ENCODE measurements around the gene PAX9.

PAX9 gene

DNA sequence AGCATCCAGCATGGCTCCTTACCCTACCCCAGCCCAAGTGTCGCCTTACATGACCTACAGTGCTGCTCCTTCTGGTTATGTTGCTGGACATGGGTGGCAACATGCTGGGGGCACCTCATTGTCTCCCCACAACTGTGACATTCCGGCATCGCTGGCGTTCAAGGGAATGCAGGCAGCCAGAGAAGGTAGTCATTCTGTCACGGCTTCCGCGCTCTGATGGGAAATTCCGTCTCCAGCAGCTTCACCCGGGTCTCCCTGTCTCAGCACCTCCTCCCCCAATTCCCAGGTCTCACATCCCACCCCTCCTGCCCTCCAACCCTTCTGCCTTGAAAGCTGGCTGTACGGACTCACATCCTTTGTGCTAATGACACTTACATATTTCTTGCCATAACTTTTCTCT lies 14.6 kb downstream of the PAX9 start:
- TF ChIP-seq CEBPB (IDR thresholded peaks at IDR 0.05) (no peak), TEAD4 (IDR thresholded peaks at IDR 0.05) (no peak), EP300 (IDR thresholded peaks at IDR 0.05; ENCODE audit: borderline replicate concordance) (no peak), TAF1 (IDR thresholded peaks at IDR 0.05; ENCODE audit: low read depth) (no peak), EGR1 (IDR thresholded peaks at IDR 0.05) (no peak), NFIC (IDR thresholded peaks at IDR 0.05) (no peak), RAD21 (IDR thresholded peaks at IDR 0.05; ENCODE audit: low read depth) (no peak), YY1 (IDR thresholded peaks at IDR 0.05; ENCODE audit: low read depth) (no peak), MAX (IDR thresholded peaks at IDR 0.05) (no peak), USF1 (IDR thresholded peaks at IDR 0.05) (no peak)

DNA sequence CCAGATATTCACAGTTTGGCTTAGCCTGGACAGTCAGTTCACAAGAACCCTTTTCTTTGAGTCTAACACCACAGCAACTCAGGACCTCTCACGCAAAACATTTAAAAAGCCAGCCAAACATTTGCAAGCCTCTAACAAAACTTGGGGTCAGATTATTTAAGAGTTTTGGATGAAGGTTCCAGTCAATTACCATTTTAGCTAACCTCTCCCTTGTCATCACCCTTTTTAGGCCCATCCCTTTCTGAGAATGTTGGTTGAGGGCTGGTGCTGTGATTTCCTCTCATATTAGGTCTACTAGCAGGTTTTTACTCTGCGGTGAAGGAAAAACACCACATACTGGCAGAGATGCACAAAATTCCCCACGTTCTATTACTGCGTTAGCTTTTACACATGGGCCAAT lies 20.7 kb downstream of the PAX9 start:
- TF ChIP-seq MAX (IDR thresholded peaks at IDR 0.05): no peak
- no peak for TF ChIP-seq RAD21 (IDR thresholded peaks at IDR 0.05; ENCODE audit: low read depth)
- no peak for TF ChIP-seq NFIC (IDR thresholded peaks at IDR 0.05)
- TF ChIP-seq FOXM1 (IDR thresholded peaks at IDR 0.05; ENCODE audit: borderline replicate concordance, low read depth): no peak
- TF ChIP-seq CEBPB (IDR thresholded peaks at IDR 0.05): no peak
- no peak for TF ChIP-seq EP300 (IDR thresholded peaks at IDR 0.05; ENCODE audit: borderline replicate concordance)
- TF ChIP-seq EGR1 (IDR thresholded peaks at IDR 0.05): no peak
- TF ChIP-seq ZBTB7A (IDR thresholded peaks at IDR 0.05; ENCODE audit: low read depth): no peak
- TF ChIP-seq TCF12 (IDR thresholded peaks at IDR 0.05; ENCODE audit: low read depth): no peak
- no peak for TF ChIP-seq TEAD4 (IDR thresholded peaks at IDR 0.05)
- no peak for TF ChIP-seq TAF1 (IDR thresholded peaks at IDR 0.05; ENCODE audit: low read depth)
- TF ChIP-seq YY1 (IDR thresholded peaks at IDR 0.05; ENCODE audit: low read depth): no peak

DNA sequence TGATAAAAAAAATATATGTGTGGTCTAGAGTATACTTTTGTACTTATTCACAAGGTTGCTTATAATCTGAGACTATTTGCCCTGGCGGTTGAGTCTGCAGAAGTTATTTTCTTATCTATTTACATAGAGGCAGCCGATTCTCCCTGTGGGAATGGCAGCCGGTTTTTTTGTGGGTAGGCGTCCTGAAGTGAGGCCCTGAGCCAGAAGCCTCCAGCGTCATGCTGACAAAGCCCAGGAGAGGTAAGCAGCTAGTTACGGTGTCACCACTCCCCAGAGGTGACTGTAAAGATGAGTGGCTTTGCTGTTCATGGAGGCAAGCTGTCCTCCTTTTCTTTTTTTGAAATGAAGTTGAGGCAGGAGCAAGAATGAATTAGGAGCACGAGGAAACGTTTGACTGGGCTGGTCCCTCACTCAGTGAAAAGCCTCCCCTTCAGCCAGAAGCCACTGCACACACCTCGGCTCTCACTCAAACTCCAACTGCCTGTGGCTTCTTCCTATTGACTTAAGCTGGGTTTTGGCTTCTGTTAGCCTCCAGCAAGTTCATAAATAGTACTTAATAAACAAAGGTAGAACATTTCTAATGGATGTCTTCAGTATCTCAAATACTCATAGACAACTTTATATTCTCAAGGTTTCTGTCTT lies 21.5 kb downstream of the PAX9 start:
- TF ChIP-seq TCF12 (IDR thresholded peaks at IDR 0.05; ENCODE audit: low read depth): no peak
- TF ChIP-seq TEAD4 (IDR thresholded peaks at IDR 0.05): no peak

DNA sequence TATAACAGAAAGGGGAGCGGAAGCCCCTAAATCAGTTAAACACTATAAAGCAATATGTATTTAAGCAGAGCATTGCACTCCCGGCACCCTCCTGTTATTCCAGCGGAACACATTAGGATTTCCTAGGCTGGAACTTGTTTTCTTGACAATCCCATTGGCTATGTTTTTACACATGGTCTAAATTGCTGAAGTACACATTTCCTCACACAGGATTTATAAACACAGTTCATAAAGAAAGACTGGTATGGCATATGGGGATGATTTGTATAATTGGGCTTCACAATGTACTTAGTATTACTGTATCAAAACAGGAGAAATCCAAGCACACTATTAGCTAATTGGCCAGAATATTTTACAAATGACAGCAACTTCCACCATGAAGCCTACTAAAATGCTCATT lies 23.3 kb downstream of the PAX9 start:
- TF ChIP-seq FOXM1 (IDR thresholded peaks at IDR 0.05; ENCODE audit: borderline replicate concordance, low read depth): no peak
- TF ChIP-seq ZBTB7A (IDR thresholded peaks at IDR 0.05; ENCODE audit: low read depth): no peak
- TF ChIP-seq TAF1 (IDR thresholded peaks at IDR 0.05; ENCODE audit: low read depth): no peak
- no peak for TF ChIP-seq EGR1 (IDR thresholded peaks at IDR 0.05)
- TF ChIP-seq TCF12 (IDR thresholded peaks at IDR 0.05; ENCODE audit: low read depth): no peak
- no peak for TF ChIP-seq CREB1 (IDR thresholded peaks at IDR 0.05; ENCODE audit: low read depth)
- no peak for TF ChIP-seq YY1 (IDR thresholded peaks at IDR 0.05; ENCODE audit: low read depth)
- TF ChIP-seq NFIC (IDR thresholded peaks at IDR 0.05): no peak
- no peak for TF ChIP-seq RAD21 (IDR thresholded peaks at IDR 0.05; ENCODE audit: low read depth)
- TF ChIP-seq EP300 (IDR thresholded peaks at IDR 0.05; ENCODE audit: borderline replicate concordance): no peak
- no peak for TF ChIP-seq MAX (IDR thresholded peaks at IDR 0.05)
- no peak for TF ChIP-seq TEAD4 (IDR thresholded peaks at IDR 0.05)
- TF ChIP-seq USF1 (IDR thresholded peaks at IDR 0.05): no peak
- TF ChIP-seq CEBPB (IDR thresholded peaks at IDR 0.05): no peak
- TF ChIP-seq, protein P1, sequence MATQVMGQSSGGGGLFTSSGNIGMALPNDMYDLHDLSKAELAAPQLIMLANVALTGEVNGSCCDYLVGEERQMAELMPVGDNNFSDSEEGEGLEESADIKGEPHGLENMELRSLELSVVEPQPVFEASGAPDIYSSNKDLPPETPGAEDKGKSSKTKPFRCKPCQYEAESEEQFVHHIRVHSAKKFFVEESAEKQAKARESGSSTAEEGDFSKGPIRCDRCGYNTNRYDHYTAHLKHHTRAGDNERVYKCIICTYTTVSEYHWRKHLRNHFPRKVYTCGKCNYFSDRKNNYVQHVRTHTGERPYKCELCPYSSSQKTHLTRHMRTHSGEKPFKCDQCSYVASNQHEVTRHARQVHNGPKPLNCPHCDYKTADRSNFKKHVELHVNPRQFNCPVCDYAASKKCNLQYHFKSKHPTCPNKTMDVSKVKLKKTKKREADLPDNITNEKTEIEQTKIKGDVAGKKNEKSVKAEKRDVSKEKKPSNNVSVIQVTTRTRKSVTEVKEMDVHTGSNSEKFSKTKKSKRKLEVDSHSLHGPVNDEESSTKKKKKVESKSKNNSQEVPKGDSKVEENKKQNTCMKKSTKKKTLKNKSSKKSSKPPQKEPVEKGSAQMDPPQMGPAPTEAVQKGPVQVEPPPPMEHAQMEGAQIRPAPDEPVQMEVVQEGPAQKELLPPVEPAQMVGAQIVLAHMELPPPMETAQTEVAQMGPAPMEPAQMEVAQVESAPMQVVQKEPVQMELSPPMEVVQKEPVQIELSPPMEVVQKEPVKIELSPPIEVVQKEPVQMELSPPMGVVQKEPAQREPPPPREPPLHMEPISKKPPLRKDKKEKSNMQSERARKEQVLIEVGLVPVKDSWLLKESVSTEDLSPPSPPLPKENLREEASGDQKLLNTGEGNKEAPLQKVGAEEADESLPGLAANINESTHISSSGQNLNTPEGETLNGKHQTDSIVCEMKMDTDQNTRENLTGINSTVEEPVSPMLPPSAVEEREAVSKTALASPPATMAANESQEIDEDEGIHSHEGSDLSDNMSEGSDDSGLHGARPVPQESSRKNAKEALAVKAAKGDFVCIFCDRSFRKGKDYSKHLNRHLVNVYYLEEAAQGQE (IDR thresholded peaks at IDR 0.05; ENCODE audit: low read depth): no peak

- TF ChIP-seq TAF1 (IDR thresholded peaks at IDR 0.05; ENCODE audit: low read depth) (no peak), USF1 (IDR thresholded peaks at IDR 0.05) (peak; percentile 28; the same call in 1 of the 2 replicates)
These were observed 28.8 kb downstream of the PAX9 start for GRCh38 chr14:36690311-36691040.

GRCh38 chr14:36700651-36701050 lies 39.0 kb downstream of the PAX9 start:
- TF ChIP-seq TAF1 (IDR thresholded peaks at IDR 0.05; ENCODE audit: low read depth) (no peak), YY1 (IDR thresholded peaks at IDR 0.05; ENCODE audit: low read depth) (no peak), CREB1 (IDR thresholded peaks at IDR 0.05; ENCODE audit: low read depth) (no peak), USF1 (IDR thresholded peaks at IDR 0.05) (no peak), RAD21 (IDR thresholded peaks at IDR 0.05; ENCODE audit: low read depth) (no peak), CEBPB (IDR thresholded peaks at IDR 0.05) (no peak), EP300 (IDR thresholded peaks at IDR 0.05; ENCODE audit: borderline replicate concordance) (no peak), ZBTB7A (IDR thresholded peaks at IDR 0.05; ENCODE audit: low read depth) (no peak), TEAD4 (IDR thresholded peaks at IDR 0.05) (no peak), MAX (IDR thresholded peaks at IDR 0.05) (no peak), EGR1 (IDR thresholded peaks at IDR 0.05) (no peak), TCF12 (IDR thresholded peaks at IDR 0.05; ENCODE audit: low read depth) (no peak), NFIC (IDR thresholded peaks at IDR 0.05) (no peak), FOXM1 (IDR thresholded peaks at IDR 0.05; ENCODE audit: borderline replicate concordance, low read depth) (no peak)
- TF ChIP-seq, protein P1 (IDR thresholded peaks at IDR 0.05; ENCODE audit: low read depth): no peak
